ENCODE measurements around the gene SPG7.

- TF ChIP-seq CTCF (IDR thresholded peaks at IDR 0.05) (no peak), POLR2A (IDR thresholded peaks at IDR 0.05) (peak in 1 of 3 donors; percentile 9)
Measured at GRCh38 chr16:89561884-89562599, 53.8 kb downstream of the SPG7 start.
